ENCODE results near the gene JPH4. TPM values are rescaled to one million over a fixed set of nuclear protein-coding genes. Genes with fewer than 3 reads are reported as not detected.

The JPH4 gene
- total and polyA plus RNA-seq, 2 of the 8 experiments (the other 6 are each of a cell fraction or from before 2014, with no cell fraction given) = 23.9 to 46.7 TPM

DNA sequence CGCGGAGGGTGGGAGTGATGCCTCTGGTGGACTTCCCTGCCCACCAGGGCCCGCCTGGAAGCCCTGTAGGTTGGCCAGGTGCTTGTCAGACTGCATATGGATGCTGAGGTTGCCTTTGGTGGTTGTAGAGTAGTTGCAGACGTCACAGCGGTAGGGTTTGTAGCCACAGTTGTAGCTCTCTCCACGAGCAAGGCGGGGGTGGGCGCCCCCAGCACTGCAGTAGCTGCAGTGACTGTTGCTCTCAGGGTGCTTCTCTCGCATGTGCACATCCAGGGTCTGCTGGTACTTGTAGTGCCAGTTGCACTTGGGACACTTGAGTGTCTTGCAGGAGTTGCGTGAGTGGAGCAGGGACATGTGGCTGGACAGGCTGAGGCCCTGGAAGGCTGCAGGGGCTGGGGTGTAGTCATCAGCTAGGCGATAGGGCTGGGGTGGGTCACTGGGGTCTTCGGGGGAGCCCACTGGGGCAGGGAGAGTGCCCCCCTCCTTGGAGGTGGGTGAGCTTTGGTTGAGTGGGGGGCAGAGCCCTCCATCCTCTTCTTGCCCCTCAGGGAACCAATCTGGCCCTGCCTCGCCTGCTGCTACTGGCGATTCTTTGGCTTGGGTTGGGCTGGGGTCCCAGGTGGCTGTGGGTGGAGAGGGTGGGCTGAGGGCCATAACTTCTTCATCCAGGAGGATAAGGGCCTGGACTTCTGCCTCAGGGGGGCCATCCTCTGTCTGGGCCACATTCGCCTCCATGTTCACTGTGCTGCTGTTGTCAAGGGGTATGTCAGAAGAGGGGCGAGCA lies 44.7 kb downstream of the JPH4 start:
- Histone ChIP-seq H3K23ac (ENCODE audit: insufficient read length) (no peak overlapping the region), H3K14ac (ENCODE audit: insufficient read length) (no peak overlapping the region), H3K56ac (replicated peaks; ENCODE audit: insufficient read length, low read depth, low read length) (no peak overlapping the region), H2BK12ac (ENCODE audit: low read depth, low read length) (no peak overlapping the region), H2BK5ac (ENCODE audit: low read depth, low read length) (no peak overlapping the region), H2AK5ac (ENCODE audit: low read depth, low read length) (no peak overlapping the region), H4K91ac (replicated peaks; ENCODE audit: insufficient read length, low read length) (no peak overlapping the region), H3K79me1 (ENCODE audit: low read depth, low read length) (no peaks in the 10 kb centered on the region), H4K5ac (ENCODE audit: insufficient read length, low read depth, low read length) (no peak overlapping the region), H2BK20ac (ENCODE audit: low read length) (no peak overlapping the region), H2AFZ (ENCODE audit: low read length) (no peak overlapping the region), H3K27ac (ENCODE audit: low read depth, low read length) (no peak overlapping the region), H3K9me3 (ENCODE audit: insufficient read depth in 2 of 2, low read depth in 1 of 2, low read length in 1 of 2) (no peaks in the 10 kb centered on the region), H3K9ac (replicated peaks in 1 of 4; ENCODE audit: extremely low read depth in 1 of 4, low read depth in 3 of 4, low read length in 3 of 4) (no peak overlapping the region), H3K18ac (ENCODE audit: extremely low read depth, low read length) (no peak overlapping the region), H3K4ac (replicated peaks; ENCODE audit: insufficient read length, low read depth, low read length) (no peak overlapping the region), H4K20me1 (replicated peaks in 1 of 2; ENCODE audit: control insufficient read depth in 1 of 2, insufficient read depth in 2 of 2, low read length in 2 of 2) (no peaks in the 10 kb centered on the region), H3K36me3 (ENCODE audit: control insufficient read depth in 2 of 4, insufficient read depth in 4 of 4, low read length in 3 of 4) (peaks cover 4 to 29% (median 16%) of the 10 kb centered on the region in 4 experiments; a peak in 4 of 8 replicates), H4K8ac (ENCODE audit: extremely low read depth, insufficient read depth, low read length) (no peak overlapping the region; the same call in 1 of the 2 replicates), H3K4me3 (ENCODE audit: extremely low read depth in 1 of 4, insufficient read depth in 2 of 4, low read depth in 3 of 4, low read length in 4 of 4) (no peak overlapping the region), H3K4me2 (ENCODE audit: insufficient read depth in 1 of 2, low read depth in 2 of 2, low read length in 2 of 2) (no peak overlapping the region), H3K27me3 (replicated peaks in 1 of 4; ENCODE audit: control insufficient read depth in 3 of 4, extremely low read depth in 1 of 4, insufficient read depth in 3 of 4, low read length in 3 of 4) (no peaks in the 10 kb centered on the region), H2BK120ac (replicated peaks; ENCODE audit: low read depth, low read length) (no peak overlapping the region), H3K4me1 (replicated peaks in 1 of 4; ENCODE audit: control insufficient read depth in 3 of 4, insufficient read depth in 4 of 4, low read length in 3 of 4) (peaks cover under 1 to 13% (median 8%) of the 10 kb centered on the region in 4 experiments; a peak in 6 of 7 replicates), H3K23me2 (ENCODE audit: low read depth, low read length) (peaks cover 13% of the 10 kb centered on the region), H3K79me2 (ENCODE audit: control insufficient read depth in 1 of 2, insufficient read depth in 2 of 2, low read length in 2 of 2) (peaks cover 0 to 10% of the 10 kb centered on the region in 2 experiments; a peak in 2 of 4 replicates), H2BK15ac (ENCODE audit: low read length) (0 out of 2 replicates have a peak overlapping the region, but pooled peaks have one; percentile 72)
- FAIRE-seq = no peak
- no peak for DNase-seq (ENCODE audit: low read depth in 1 of 2, low spot score in 2 of 2)
- CTCF ChIA-PET (ENCODE audit: partially characterized antibody) = interaction anchor here (1.5 to 70.5 kb wide), 9 partner anchors 8 to 57 kb away, joined by 5 to 2092 read pairs (median 8); partner anchors contain the start of genes AP1G2, NGDN, THTPA and ZFHX2
- WGBS, 2 experiments (ENCODE audit: extremely low coverage in 1 of 2, insufficient coverage in 1 of 2, insufficient read length in 1 of 2, insufficient replicate concordance in 2 of 2, low coverage in 1 of 2, low lambda C conversion rate in 2 of 2, missing lambda C conversion rate in 1 of 2) = 86% methylated on average over 15 of the region's 16 CpGs; no CpG with 5 or more reads in 1 of the 2 experiments
- POLR2A ChIA-PET (ENCODE audit: partially characterized antibody) = interaction anchor here (1.1 to 52.7 kb wide), 4 partner anchors 5 to 55 kb away, joined by 3 to 1523 read pairs (median 764); partner anchors contain the start of genes AP1G2, THTPA and ZFHX2
- TF ChIP-seq SUZ12 (IDR thresholded peaks at IDR 0.05; ENCODE audit: low read length) (no peak), RAD21 (IDR thresholded peaks at IDR 0.05 in 1 of 2, conservative IDR thresholded peaks at IDR 0.05 in 1 of 2; ENCODE audit: low read depth in 2 of 2, low read length in 2 of 2) (no peak), SAP30 (IDR thresholded peaks at IDR 0.05; ENCODE audit: insufficient read depth, insufficient replicate concordance, low read length) (no peak), ZNF274 (IDR thresholded peaks at IDR 0.05; ENCODE audit: borderline replicate concordance, extremely low read depth, low read length) (no peak), CTBP2 (IDR thresholded peaks at IDR 0.05; ENCODE audit: borderline replicate concordance, insufficient read depth, insufficient read length, low read length) (no peak), SIN3A (conservative IDR thresholded peaks at IDR 0.05 in 1 of 2, IDR thresholded peaks at IDR 0.05 in 1 of 2; ENCODE audit: low read depth in 1 of 2, low read length in 2 of 2) (no peak), HDAC2 (IDR thresholded peaks at IDR 0.05; ENCODE audit: borderline replicate concordance in 1 of 2, low read depth in 2 of 2, low read length in 2 of 2) (no peak)

All from H1 (cell line).